NCI-H1930 (cell line): ENCODE results near the gene ADGRD2.

Source experiments
- DNase-seq, 2 experiments: peaks; one replicate each; lab custom pipeline; 2025; lab: John Stamatoyannopoulos, UW

Gene ADGRD2

DNA sequence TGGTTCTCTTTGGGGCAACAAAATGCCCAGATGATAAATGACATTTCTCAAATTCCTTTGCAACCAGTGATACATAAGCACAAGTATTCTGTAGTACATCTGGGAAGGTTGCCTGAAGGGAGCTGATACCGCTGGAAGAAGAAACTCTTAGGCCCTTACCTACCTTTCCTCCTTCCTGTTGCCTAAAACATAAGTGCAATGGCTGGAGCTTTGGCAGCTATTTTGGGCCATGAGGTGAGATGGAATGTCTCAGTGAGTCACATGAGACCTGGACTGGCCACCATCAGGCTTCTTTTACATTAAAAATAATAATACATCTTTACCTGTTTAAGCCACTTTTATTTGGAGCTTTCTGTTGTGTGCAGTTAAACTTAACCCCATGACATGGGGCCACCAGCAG lies 11.2 kb upstream of the ADGRD2 start:
- no peak for DNase-seq

DNA sequence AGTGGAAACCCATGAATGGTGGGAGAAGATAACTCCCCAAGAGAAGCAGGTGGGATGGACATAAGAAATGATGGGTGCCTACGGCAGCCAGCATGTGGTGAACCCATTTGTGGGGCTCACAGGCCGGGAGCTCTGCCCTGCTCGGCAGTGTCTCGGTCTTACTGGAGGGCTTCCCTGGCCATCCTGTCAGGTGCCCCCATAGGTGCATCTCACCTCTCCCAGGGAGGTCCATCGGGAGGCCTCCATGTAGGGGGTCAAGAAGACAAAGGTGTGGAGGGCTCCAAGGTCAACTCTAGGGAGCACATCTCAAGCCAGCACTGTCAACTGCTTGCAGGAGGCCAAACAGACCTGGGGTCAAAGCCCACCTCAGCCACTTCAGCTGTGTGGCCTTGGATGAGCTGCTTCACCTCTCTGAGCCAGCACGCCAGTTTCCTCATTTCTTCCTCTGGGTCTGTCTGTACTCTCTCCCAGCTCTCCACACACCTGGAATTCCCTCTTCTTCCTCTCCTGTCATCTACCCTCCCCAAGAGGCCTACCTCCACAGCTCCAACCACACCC lies 10.5 kb upstream of the ADGRD2 start:
- no peak for DNase-seq

DNA sequence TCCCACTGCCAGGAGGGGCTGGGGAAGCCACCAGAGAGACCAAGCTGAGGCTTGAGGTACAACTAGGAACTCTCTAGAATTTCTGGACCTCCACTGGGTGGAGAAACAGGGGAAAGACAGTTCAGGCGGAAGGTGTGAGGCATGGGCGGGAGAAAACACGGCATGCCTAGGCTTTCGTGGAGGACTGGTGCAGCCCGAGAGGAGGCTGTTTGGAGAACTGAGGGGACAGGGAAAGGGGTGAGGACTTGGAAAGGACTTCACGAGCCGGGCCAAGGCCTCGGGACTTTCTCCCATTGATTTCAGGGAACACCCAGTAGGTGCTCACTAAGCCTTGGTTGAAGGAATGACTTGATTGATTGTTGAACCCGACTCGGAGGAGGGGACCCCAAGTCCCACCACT lies 9.5 kb upstream of the ADGRD2 start:
- DNase-seq = no peak

DNA sequence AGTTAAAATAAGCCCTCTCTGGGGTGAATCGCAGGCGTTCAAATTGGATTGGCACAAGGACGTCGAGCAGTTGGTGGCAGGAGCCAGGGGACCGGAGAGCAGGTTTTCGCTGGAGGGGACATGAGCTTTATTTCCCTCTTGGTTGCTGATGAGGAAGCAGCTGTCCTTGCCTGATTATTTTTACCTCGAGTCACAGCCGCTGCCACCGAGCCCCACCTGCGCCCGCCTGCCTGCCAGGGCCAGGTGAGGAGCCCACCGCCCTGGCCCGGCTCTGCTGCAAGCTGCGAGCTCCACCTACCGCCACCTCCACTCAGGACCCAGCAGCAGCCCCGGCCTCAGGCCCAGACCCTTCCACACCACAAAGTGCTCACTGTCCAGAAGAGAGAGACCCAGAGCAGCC lies 9.0 kb upstream of the ADGRD2 start:
- DNase-seq = no peak

DNA sequence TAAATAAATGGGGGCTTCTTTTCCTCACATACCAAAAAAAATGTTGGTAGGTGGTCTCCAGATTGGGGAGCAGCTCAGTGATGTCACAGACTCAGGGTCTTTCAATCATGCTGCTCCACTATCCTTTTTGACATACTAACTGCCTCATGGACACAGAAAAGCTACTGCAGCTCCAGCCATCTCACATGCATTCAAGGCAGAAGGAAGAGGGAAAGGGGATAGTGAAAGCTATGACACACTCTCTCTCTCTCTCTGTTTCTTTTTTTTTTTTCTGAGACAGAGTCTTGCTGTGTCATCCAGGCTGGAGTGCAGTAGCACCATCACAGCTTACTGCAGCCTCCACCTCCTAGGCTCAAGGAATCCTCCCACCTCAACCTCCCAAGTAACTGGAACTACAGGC lies 7.9 kb upstream of the ADGRD2 start:
- no peak for DNase-seq

DNA sequence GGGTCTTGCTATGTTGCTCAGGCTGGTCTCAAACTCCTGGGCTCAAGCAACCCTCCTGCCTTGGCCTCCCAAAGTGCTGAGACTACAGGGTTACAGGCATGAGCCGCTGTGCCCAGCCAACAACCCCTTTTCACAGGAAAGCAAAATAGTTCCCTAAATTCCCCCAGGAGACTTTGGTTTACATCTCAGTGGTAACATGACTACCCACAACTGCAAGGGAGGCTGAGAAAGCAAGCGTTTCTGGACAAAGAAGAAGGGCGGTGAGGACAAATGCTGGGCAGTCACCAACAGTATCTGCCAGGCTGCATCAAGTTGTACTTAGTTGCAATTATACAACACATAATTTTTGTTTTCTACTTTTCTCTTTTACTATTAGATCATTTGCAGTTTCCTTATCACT lies 7.4 kb upstream of the ADGRD2 start:
- no peak for DNase-seq

DNA sequence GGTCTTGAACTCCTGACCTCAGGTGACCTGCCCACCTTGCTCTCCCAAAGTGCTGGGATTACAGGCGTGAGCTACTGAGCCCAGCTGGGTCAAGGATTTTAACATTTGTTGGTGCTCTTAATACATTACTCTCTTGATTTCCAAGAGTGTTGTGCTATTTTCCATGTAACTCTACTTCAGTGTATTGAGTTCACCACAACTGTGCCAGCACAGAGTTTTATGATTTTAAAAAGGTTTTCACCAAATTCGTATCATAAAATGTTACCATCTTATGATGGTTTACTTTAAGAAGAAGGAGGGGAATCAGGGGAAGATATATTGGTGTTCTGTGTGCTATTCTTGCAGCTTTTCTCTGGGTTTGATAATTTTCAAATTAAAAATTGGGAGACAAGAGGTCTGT lies 6.6 kb upstream of the ADGRD2 start:
- DNase-seq = no peak

DNA sequence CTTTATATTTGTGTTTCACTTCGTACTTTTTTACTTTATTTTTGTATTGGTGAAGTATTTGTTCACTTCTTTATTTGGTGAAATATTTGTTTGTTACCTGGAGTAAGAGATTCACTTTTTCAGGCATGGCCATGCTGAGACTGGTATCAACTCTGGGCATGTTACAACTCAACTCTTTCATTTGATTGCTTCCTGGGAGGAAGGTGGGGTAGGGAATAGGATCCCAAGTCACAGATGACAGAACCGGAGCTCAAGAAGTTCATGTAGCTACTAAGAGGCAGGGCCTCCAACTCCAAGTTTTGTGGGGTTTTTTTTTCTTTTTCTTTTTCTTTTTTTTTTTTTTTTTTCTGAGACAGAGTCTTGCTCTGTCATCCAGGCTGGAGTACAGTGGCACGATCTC lies 6.1 kb upstream of the ADGRD2 start:
- no peak for DNase-seq

DNA sequence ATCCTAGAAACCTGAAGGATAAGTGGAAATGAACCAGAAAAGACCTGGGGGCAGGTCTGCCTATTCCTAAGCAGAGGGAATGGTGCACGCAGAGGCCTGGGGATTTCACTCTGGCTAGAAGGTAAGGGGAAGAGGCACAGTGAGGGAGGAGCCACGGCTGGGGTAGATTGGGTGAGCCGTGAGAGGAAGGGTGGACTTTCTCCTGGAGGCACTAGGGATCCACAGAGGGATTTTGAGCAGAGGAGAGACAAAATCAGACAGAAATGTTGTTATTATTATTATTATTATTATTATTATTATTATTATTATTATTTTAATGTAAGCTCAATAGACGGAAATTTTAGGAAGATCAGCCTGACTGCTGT lies 3.0 kb upstream of the ADGRD2 start:
- DNase-seq = no peak

DNA sequence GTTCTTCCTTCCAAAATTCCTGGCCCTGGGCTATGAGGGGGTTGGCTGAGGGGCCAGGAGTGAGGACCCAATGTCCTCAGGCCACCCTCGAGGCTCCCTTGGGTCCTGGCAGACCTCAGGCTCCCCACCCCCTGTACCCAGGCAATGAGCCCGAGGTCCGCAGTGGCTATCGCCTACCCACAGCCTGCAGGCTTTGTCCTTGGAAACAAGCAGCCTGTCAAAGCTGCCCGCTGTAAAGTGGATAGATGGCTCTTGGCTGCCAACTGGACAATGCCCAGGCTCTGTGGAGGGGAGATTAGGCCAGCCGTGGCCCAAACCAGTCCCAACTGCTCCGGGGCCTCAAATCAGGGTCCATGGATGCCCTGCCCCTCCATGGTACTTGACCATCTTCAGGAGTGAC lies 2.2 kb upstream of the ADGRD2 start:
- no peak for DNase-seq

DNA sequence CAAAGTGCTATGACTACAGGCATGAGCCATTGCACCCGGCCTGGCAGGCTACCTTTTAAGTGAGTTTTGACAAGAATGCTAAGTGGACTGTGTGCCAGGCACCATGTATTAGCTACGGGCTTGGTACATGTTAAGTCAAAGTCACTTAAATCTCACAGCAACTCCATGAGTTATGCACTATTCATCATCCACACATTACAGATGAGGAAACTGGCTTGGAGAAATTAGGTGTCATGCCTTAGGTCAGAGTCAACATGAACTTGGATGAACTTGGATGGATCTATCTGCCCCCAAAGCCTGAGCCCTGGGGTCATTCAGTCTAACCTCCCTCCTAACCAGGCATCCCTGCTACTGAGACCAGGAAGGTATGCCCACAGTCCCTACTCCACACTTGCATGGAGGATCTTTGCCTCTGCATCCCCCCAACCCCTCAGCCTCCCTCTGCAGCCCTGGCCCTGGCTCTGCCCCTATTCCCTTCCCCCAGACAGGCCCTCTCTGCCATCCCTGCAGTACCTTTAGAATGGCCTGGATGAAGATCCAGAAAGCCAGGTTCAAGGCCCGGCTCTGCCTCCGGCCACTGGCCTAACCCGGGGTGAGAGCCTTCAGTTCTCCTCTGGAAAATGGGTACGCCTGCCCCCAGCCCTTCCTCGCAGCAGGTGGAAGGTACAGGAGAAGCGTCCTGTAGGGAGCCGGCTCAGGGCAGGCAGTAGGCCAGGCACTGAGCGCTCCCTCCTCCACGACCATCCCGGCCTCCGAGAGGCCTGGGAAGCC lies 685 bp upstream of the ADGRD2 start:
- DNase-seq = no peak

DNA sequence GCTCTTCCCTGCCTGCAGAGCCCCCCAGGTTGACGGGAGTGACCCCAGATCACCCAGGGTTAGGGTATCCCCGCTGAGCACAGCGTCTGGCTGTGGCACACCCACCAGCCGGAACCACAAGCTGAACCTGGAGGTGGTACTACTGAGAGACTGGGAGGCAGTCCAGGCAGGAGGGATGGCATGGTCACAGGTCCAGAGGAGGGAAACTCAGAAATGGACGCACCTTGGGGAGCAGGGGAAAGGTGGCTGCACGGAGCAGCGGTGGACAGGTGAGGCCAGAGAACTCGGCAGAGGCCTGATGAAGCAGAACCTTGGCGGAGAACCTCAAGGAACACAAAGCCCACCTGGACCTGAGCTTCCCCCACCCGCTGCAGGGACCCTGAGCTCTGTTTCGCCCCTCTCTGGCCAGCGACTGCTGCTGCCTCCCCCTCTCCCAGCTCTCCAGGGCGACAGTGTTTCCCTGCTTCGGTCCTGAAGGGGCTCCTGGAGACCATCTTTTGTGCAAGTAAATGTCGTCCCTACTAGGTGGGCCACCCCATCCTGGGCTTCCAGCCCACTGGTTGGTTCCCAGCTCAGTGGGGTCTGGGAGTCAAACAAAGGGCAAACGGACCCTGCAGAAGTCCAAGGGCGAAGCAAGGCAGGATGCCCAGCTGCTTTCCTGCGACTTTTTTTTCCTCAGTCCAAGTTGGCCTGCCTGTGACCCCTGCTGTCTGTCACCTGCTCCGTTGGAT lies 845 bp downstream of the ADGRD2 start:
- DNase-seq = no peak

DNA sequence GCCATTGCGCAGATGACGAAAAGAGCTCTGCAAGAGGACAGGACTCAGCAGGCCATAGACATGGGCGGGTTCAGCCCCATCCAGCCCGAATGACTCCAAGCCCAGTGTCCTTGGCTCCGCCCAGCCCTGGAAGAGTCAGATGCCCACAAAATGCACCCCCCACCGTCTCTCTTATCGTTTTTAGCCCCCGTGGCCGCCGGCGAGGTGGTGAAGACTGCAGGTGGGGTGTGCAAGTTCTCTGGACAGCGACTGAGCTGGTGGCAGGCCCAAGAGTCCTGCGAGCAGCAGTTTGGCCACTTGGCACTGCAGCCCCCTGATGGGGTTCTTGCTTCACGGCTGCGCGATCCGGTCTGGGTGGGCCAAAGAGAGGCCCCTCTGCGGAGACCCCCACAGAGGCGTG lies 2.1 kb downstream of the ADGRD2 start:
- no peak for DNase-seq

DNA sequence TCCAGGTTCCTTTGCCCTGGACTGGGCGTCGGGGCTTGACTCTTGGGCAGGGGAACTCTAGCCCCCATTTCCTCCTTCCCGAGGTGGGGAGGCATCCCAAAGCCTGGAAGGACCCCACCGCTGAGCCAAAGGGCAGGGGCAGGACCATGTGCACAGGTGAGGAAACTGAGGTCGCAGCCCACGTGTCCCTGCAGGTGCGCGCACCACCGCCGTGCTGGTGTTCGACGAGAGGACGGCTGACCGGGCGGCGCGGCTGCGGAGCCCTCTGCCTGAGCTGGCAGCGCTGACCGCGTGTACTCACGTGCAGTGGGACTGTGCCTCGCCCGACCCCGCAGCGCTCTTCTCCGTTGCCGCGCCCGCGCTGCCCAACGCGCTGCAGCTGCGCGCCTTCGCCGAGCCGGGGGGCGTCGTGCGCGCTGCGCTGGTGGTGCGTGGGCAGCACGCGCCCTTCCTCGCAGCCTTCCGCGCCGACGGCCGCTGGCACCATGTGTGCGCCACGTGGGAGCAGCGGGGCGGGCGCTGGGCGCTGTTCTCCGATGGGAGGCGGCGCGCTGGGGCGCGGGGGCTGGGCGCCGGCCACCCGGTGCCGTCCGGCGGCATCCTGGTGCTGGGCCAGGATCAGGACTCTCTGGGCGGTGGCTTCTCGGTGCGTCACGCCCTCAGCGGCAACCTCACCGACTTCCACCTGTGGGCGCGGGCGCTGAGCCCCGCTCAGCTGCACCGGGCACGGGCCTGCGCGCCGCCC lies 2.8 kb downstream of the ADGRD2 start:
- DNase-seq = no peak

DNA sequence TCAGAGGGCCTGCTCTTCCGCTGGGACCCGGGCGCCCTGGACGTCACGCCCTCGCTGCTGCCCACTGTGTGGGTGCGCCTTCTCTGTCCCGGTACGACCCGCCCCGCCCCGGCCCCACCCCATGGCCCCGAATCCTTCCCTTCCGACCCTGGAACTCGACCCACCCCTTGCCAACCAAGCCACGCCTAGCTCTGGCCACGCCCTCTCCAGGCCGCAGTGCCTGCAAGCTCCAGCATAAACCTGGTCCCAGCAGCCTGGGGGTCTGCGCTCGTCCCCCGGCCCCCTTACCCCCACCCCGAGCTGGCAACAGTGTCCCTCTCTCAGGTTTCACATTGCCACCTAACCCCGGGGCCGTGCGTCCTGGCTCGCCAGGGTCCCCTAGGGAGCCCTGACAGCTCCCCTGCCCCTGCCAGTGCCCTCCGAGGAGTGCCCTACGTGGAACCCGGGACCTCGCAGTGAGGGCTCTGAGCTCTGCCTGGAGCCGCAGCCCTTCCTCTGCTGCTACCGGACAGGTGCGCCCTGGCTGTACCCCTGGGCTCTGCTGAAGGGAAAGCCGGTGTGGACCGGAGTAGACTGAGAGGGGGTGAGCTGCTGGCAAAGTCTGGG lies 3.4 kb downstream of the ADGRD2 start:
- DNase-seq = no peak

DNA sequence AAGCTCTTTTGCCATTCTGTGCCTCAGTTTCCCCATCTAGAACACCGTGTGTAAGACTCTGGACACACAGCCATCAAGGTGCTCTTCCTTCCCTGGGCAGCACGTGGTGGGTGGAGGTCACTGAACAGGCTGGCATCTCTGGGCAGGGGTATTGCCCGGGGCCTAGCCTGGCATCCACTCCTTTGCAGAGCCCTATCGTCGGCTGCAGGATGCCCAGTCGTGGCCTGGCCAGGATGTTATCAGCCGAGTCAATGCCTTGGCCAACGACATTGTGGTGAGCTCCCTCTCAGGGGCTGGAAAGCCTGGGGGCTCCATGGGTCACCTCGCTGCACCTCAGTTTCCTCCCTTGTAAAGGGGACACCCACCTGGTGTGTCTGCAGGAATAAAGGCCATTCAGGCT lies 4.0 kb downstream of the ADGRD2 start:
- no peak for DNase-seq

DNA sequence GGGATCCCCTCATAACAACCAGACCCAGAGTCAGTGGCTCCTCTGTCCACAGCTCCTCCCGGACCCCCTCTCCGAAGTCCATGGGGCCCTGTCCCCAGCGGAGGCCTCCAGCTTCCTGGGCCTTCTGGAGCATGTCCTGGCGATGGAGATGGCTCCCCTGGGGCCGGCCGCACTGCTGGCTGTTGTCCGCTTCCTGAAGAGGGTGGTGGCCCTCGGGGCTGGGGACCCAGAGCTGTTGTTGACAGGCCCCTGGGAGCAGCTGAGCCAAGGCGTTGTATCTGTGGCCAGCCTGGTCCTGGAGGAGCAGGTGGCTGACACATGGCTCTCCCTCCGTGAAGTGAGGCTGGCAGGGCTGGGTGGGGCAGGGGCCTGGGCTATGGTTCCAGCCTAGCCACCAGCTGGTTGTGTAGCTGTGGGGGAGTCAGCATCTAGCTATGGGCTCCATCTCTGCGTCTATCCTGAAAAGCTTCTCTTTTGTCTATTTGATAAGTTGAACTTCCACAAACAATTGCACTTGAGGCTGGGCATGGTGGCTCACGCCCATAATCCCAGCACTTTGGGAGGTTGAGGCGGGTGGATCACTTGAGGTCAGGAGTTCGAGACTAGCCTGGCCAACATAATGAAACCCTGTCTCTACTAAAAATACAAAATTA lies 4.7 kb downstream of the ADGRD2 start:
- DNase-seq = no peak

DNA sequence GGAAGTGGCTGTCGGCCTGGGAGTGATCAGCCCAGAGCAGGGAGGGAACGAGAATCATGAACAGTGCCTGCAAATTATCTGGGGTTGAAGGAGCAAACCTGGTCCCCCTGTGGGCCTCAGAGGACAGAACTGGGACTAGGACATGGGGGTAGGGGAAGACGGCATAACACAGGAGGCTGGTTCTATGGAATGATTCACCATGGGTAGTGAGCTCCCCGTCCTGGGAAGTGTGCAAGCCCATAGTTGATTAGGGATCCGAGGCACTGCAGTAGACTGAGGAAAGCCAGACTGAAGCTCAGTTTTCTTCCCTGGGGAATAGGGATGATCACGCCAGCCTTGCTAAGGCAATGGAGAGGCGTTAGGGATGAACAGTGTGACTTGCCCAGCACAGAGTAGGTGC lies 5.6 kb downstream of the ADGRD2 start:
- DNase-seq = no peak

DNA sequence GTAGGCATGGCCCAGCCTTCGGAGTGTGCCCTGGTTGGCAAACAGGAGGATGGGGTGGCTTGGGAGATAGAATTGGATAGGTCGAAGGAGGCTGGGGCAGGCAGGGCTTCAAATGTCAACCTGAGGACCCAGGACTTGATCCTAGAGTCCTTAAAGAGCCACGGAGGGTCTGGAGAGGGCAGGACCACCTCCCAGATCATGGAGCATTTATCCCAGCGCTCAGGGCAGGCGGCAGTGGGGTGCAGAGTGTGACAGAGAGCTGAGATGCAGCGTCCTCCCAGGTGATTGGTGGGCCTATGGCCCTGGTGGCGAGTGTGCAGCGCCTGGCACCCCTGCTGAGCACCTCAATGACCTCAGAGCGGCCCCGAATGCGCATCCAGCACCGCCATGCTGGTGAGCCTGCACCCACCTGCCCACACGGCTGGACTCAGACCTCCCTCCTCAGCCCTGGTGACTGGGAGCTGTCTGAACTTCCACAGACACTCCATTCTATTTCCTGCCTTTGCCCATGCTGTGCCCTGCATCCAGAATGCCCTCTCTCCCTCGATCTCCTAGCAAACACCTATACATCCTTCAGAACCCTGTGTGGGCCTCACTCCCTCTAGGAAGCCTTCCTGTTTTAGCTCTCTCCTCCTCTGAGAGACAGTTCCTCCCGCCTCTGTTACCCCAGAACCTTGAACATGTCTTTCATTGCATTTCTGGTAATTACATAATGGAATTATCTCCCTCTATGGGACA lies 6.3 kb downstream of the ADGRD2 start:
- DNase-seq = no peak

DNA sequence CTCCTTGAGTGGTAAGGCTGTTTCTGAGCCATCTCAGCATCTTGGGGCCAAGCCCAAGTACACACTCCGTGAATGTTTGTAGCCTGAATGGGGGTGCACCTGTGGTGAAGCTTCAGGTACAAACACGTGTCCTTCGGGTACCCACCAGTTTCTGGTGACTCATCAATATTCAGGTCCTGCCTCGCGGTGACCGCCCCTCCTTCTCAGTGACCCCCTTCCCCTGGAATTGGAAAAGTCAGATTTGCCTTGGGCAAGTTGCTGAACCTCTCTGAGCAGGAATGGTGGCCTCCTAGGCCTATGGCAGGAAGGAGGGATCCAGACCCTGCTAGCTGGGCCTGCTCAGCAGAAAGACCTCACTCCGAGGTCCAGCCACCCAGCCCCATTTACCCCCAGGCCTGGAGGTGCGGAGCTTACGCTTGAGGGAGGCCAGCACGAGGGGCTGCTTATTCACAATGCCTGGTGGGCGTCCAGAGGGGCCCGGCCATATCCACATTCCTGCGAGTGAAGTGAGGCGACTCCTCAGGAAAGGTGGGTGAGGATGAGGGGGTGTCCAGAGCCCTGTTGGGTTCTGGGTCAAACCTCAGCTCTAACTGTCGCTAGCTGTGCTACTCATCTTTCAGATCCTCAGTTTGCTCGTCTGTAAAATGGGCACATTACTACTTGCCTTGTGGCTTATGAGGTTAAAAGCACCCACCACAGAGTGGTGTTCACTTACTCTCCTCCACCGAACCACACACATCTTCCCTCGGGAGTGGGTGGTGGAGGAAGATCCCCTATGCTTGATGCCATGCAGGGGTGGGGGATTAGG lies 7.0 kb downstream of the ADGRD2 start:
- no peak for DNase-seq
